ENCODE results near the gene MRPS26. TPM values are rescaled to one million over a fixed set of nuclear protein-coding genes. Genes with fewer than 3 reads are reported as not detected.

MRPS26 gene
- total and polyA plus RNA-seq, 11 donors, result 36.5 to 111 (median 52.4) TPM

- peaks cover 0 to 35% (median 23%) of the 10 kb centered on the region in 12 donors for H3K4me1 ChIP-seq
- peaks cover 0 to 34% (median 25%) of the 10 kb centered on the region in 9 donors for H3K36me3 ChIP-seq
- H3K27me3 ChIP-seq, result no peaks in the 10 kb centered on the region
- H3K27ac ChIP-seq, result peak overlapping the region in 11 of 12 donors; percentile 86 to 97 (median 93)
- no peaks in the 10 kb centered on the region for H3K9me3 ChIP-seq
- intact Hi-C loops (cut with DNase I), result no loop called here
- DNase-seq (peak in 2 of 5 donors; percentile 50 to 55), ATAC-seq (no peak)
- H3K4me3 ChIP-seq, result peak overlapping the region; percentile 58 to 99 (median 88)
- WGBS, 4 donors, result 42 to 58% (median 45%) methylated on average over 29 to 39 of the region's 39 CpGs
- TF ChIP-seq CTCF (IDR thresholded peaks at IDR 0.05) (no peak), POLR2A (IDR thresholded peaks at IDR 0.05) (no peak)
Measured at GRCh38 chr20:3046677-3047462, 1.0 kb downstream of the MRPS26 start.

- peaks cover 0 to 28% (median 19%) of the 10 kb centered on the region in 12 donors for H3K4me1 ChIP-seq
- H3K4me3 ChIP-seq, result peak overlapping the region in 3 of 12 donors; percentile 87 to 96 (median 93)
- 82 to 85% (median 84%) methylated on average over 12 to 14 of the region's 14 CpGs for WGBS, 4 donors
- no peak for DNase-seq
- TF ChIP-seq POLR2A (IDR thresholded peaks at IDR 0.05) (no peak), CTCF (IDR thresholded peaks at IDR 0.05) (no peak)
- H3K36me3 ChIP-seq, result peaks cover 0 to 34% (median 25%) of the 10 kb centered on the region in 9 donors
- H3K9me3 ChIP-seq, result no peaks in the 10 kb centered on the region
- no peak for ATAC-seq
- intact Hi-C loops (cut with DNase I), result no loop called here
- no peaks in the 10 kb centered on the region for H3K27me3 ChIP-seq
- no peak overlapping the region for H3K27ac ChIP-seq
Measured at GRCh38 chr20:3047486-3048419, 1.9 kb downstream of the MRPS26 start.

GRCh38 chr20:3051385-3052019 is 5.7 kb downstream of the MRPS26 start:
- Histone ChIP-seq H3K4me1 (peaks cover 0 to 17% (median 11%) of the 10 kb centered on the region in 12 donors), H3K36me3 (peaks cover 0 to 34% (median 25%) of the 10 kb centered on the region in 9 donors), H3K27ac (no peak overlapping the region), H3K9me3 (no peaks in the 10 kb centered on the region), H3K4me3 (no peak overlapping the region), H3K27me3 (no peaks in the 10 kb centered on the region)
- DNase-seq (no peak), ATAC-seq (no peak)
- TF ChIP-seq POLR2A (IDR thresholded peaks at IDR 0.05) (no peak), CTCF (IDR thresholded peaks at IDR 0.05) (no peak)
- intact Hi-C loops (cut with DNase I), result loop anchor here in 9 of 10 donors (2.0 to 10.0 kb wide), 7 partner anchors 56 to 273 kb away; partner anchors contain the start of genes DDRGK1 (in 1 of the 9) and ITPA (in 1 of the 9)
- 74 to 81% (median 76%) methylated on average over 7 of the region's 7 CpGs for WGBS, 4 donors

Data from heart left ventricle (tissue), 16 donors.